WERI-Rb-1 (cell line): ENCODE results near the gene PSKH1.
A peak's percentile ranks its signal among the peaks of the same experiment; 100 is the strongest.

Experiments used
- DNase-seq: peaks from one replicate; pipeline ENCODE4 v3.0.0-alpha.2; 2020
- H3K27ac ChIP-seq: fragments of 250-450 bp; sonication (Bioruptor Pico); 2 replicates; pipeline ENCODE4 v1.5.1; 2020; ENCODE audit warnings: mild to moderate bottlenecking, moderate library complexity
- H3K27me3 ChIP-seq: fragments of 250-450 bp; sonication (Bioruptor Pico); 2 replicates; pipeline ENCODE4 v1.5.1; 2021; ENCODE audit warnings: mild to moderate bottlenecking, low read depth, moderate library complexity; ENCODE audit not compliant: insufficient read depth, severe bottlenecking
- H3K36me3 ChIP-seq: fragments of 250-450 bp; sonication (Bioruptor Pico); 2 replicates; pipeline ENCODE4 v1.5.1; 2020; ENCODE audit warnings: mild to moderate bottlenecking, moderate library complexity
- H3K4me3 ChIP-seq: 2 replicates; pipeline ENCODE4 v1.5.1; 2011; ENCODE audit warnings: low read depth, mild to moderate bottlenecking, control low read depth, low read length
- H3K9me3 ChIP-seq: fragments of 250-450 bp; sonication (Bioruptor Pico); 2 replicates; pipeline ENCODE4 v1.5.1; 2021; ENCODE audit warnings: mild to moderate bottlenecking, moderate library complexity; ENCODE audit not compliant: severe bottlenecking
- TF ChIP-seq, protein P1 (sequence below): IDR thresholded peaks from 2 replicates; pipeline ENCODE4 v1.5.1; 2011; ENCODE audit warnings: low read depth, mild to moderate bottlenecking, control low read depth, inconsistent platforms, low read length

The PSKH1 gene

DNA sequence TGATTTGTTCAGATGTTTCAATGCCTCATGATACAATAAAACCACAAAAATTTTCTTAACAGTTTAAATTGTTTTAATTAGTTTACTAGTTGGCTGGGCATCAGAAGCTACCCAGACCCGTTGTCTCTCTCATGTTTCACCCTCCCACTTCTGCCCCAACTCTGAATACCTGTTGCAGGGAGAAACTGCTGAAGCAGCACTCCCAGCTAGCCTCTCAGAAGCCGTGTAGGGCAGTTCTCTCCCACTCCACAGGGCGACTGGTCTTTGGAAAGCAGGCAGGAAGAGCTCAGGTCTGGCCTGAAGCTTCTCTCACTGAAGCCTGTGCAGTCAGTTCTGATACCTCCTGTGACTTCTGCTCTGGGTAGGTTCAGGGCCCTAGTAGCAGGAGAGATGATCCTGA is 21.8 kb upstream of the PSKH1 start:
- H3K27me3 ChIP-seq, result no peaks in the 10 kb centered on the region
- peaks cover 71% of the 10 kb centered on the region for H3K36me3 ChIP-seq
- DNase-seq, result no peak
- H3K4me3 ChIP-seq, result no peak overlapping the region
- no peaks in the 10 kb centered on the region for H3K9me3 ChIP-seq
- TF ChIP-seq, protein P1, sequence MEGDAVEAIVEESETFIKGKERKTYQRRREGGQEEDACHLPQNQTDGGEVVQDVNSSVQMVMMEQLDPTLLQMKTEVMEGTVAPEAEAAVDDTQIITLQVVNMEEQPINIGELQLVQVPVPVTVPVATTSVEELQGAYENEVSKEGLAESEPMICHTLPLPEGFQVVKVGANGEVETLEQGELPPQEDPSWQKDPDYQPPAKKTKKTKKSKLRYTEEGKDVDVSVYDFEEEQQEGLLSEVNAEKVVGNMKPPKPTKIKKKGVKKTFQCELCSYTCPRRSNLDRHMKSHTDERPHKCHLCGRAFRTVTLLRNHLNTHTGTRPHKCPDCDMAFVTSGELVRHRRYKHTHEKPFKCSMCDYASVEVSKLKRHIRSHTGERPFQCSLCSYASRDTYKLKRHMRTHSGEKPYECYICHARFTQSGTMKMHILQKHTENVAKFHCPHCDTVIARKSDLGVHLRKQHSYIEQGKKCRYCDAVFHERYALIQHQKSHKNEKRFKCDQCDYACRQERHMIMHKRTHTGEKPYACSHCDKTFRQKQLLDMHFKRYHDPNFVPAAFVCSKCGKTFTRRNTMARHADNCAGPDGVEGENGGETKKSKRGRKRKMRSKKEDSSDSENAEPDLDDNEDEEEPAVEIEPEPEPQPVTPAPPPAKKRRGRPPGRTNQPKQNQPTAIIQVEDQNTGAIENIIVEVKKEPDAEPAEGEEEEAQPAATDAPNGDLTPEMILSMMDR, result no peak
- H3K27ac ChIP-seq, result no peak overlapping the region

DNA sequence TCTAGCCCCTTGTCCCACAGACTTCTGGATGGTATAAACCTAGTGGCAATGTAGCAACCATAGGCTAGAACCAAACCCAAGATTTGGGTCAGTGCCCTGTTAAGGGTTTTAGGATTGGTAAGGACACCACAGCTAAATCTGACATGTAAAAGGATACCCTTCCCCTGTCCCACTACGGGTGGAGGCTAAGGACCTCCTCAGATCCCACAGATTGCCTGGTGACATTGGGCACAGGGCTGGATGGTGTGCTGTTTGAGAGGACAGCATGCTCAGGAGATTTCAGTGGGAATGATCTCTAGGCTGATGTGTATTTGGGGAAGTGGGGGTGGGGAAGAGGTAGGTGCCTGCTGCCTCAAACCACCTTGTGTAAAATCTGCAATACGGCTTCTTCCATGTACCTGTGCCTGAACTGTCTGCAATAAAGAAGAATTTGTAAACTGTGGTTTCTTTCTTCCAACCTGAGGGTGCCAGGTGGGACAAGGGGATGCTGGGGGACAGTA is 20.9 kb upstream of the PSKH1 start:
- no peak overlapping the region for H3K4me3 ChIP-seq
- TF ChIP-seq, protein P1, result no peak
- peaks cover 71% of the 10 kb centered on the region for H3K36me3 ChIP-seq
- H3K9me3 ChIP-seq, result no peaks in the 10 kb centered on the region
- no peaks in the 10 kb centered on the region for H3K27me3 ChIP-seq
- DNase-seq, result no peak
- peak overlapping the region; percentile 87 for H3K27ac ChIP-seq

DNA sequence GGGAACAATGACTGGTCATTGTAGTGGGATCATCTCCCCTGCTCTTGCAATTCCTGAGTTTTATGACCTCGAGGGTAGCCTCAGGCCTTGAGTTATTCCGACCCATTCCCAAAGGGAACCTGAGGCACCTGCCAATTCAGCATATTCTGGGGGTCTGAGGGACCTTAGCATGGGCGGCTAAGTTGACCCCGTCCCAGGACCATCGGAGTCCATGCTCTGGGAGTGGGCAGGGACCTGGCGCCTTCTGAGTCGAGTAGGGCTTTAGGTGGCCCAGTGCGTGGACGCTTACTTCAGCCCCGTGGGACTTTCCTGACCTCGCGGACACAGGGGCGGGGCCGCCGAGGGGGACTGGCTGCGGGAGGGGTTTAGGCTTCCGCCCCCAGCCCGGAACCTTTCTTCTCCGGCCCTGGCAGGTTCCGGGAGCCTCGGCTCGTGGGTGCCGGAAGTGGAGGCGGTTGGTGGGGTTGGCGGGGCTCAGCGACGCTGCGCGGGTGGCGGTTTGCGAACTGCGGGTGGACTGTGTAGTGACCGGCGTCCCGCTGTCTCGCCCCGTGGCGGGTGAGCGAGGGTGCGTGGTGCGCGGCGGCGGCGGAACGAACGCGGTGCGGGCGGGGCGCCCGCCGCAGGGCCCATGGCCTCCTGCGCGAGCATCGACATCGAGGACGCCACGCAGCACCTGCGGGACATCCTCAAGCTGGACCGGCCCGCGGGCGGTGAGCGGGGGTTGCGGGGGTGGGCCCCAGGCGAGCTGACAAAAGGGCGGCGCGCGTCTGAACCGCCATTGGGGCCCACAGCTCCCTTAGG is 20.2 kb upstream of the PSKH1 start, which contains the start of gene EDC4:
TSS of gene EDC4 (plus strand) at position 422 of the 804 bp plus-strand sequence. CDS start at position 632, 210 bp downstream.
- TF ChIP-seq, protein P1, result no peak
- peak; percentile 88 for DNase-seq
- peak within 1 kb of the TSS; percentile 87 for H3K27ac ChIP-seq
- no peaks in the 10 kb centered on the region for H3K9me3 ChIP-seq
- peak within 1 kb of the TSS; percentile 87 for H3K4me3 ChIP-seq
- no peaks in the 10 kb centered on the region for H3K27me3 ChIP-seq
- peaks cover 71% of the 10 kb centered on the region for H3K36me3 ChIP-seq

DNA sequence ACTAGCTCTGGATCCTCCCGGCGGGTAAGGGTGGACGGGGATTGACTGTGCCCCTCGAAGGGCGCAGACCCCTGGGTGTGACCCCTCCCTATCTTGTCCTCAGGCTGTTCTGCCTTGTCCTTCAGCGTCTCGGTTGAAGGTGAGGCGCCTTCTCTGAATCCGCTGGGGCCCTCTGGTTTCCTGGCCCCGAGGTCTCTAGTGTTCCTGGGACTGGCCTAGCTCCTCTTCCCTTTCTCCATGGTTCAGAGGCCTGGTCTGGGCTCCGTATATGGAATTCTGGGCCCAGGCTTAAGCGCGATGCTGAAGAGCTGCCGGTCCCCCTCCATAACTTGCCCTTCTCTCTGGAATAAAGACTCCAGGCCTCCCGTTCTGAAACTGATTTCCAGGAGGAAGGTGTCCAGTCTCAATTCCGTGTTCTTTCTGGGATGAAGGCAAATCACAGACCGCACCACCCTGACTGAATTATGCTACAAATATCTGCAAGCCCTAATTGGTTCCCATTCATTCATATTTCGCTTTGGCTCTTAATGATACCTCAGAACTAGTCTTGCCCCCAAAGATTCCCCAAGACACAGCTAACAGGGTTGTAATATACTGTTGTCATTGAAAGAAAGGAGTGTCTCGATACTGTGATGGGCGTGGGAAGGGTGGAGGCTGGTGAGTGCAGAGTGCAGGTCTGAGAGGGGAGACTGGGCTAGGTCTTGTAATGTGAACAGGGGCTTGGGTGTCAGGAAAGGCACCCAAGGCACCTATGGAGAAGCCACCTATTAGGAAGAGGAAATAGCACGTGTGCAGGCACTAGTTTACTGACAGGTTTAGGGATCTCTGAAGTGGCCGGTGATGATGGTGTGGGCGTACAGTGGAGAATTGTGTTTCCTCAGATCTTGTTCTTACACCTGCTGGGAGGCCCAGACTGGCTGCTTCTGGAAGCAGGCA is 19.4 kb upstream of the PSKH1 start:
- TF ChIP-seq, protein P1, result no peak
- H3K4me3 ChIP-seq, result peak overlapping the region; percentile 87
- H3K36me3 ChIP-seq, result peaks cover 71% of the 10 kb centered on the region
- no peaks in the 10 kb centered on the region for H3K27me3 ChIP-seq
- H3K9me3 ChIP-seq, result no peaks in the 10 kb centered on the region
- H3K27ac ChIP-seq, result peak overlapping the region; percentile 87
- no peak for DNase-seq

DNA sequence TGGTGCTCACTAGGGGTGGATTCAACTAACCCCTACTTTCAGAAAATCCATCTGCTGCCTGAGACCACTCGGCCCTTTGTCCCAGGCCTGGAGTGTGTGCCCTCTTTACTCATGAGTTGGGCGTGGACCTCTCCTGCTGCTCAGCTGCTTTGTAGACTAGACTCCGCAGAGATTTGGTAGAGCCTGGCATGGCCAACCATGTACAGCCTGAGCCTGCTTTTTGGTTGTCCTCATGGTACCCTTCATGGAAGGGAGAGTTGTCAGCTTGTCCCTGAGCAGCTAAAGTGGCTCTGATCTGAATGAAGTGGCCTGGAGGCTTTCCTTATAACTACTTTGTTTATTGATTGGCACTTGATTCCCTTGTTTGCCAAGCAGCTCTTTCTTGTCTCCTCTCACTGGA is 18.7 kb upstream of the PSKH1 start:
- no peak for DNase-seq
- Histone ChIP-seq H3K9me3 (no peaks in the 10 kb centered on the region), H3K27me3 (no peaks in the 10 kb centered on the region), H3K4me3 (no peak overlapping the region), H3K27ac (no peak overlapping the region), H3K36me3 (peaks cover 73% of the 10 kb centered on the region)
- TF ChIP-seq, protein P1, result no peak
